K562 (cell line): ENCODE measurements around the gene FAM131C. TPM values are rescaled to one million over a fixed set of nuclear protein-coding genes. Genes with fewer than 3 reads are reported as not detected.

Source experiments
- BMI1 ChIP-seq: fragments of 150-350 bp; IDR thresholded peaks from 2 replicates; pipeline ENCODE4 v1.6.1; 2014; ENCODE audit warnings: low read length
- CHAMP1 ChIP-seq: fragments of 450-650 bp; IDR thresholded peaks from 2 replicates; pipeline ENCODE4 v1.6.1; 2016; ENCODE audit warnings: mild to moderate bottlenecking
- CHD2 ChIP-seq: IDR thresholded peaks from 2 replicates; pipeline ENCODE4 v1.6.1; 2011; ENCODE audit warnings: low read depth, low read length
- CREB1 ChIP-seq, 2 experiments: sonication (generic) in 1 of 2; formaldehyde crosslinking in 1 of 2; IDR thresholded peaks; 2 replicates each; pipeline versions ENCODE4 v1.6.1 to v1.8.0; 2012 to 2022; ENCODE audit warnings: inconsistent platforms in 1 of 2, mild to moderate bottlenecking in 1 of 2, missing genetic modification reagents in 1 of 2, moderate library complexity in 1 of 2
- CREB3L1 ChIP-seq: fragments of 450-650 bp; IDR thresholded peaks from 2 replicates; pipeline ENCODE4 v1.6.1; 2014; ENCODE audit warnings: low read depth, mild to moderate bottlenecking, moderate library complexity, borderline replicate concordance
- E2F1 ChIP-seq: sonication (generic); formaldehyde crosslinking; IDR thresholded peaks from 2 replicates; pipeline ENCODE4 v1.8.1; 2023; ENCODE audit warnings: mild to moderate bottlenecking, missing genetic modification reagents, moderate library complexity
- ELF4 ChIP-seq: fragments of 450-650 bp; formaldehyde crosslinking; IDR thresholded peaks from 2 replicates; pipeline ENCODE4 v1.4.0; 2022; ENCODE audit warnings: missing genetic modification characterization
- FOXK2 ChIP-seq, 2 experiments: fragments of 450-650 bp; IDR thresholded peaks in 1 of 2; conservative IDR thresholded peaks in 1 of 2; 2 replicates each; pipeline ENCODE4 v1.6.1; 2016; ENCODE audit warnings: low read depth in 2 of 2, mild to moderate bottlenecking in 1 of 2
- HDGF ChIP-seq: fragments of 450-650 bp; IDR thresholded peaks from 2 replicates; pipeline ENCODE4 v1.6.1; 2016
- HNRNPH1 ChIP-seq: fragments of 200-400 bp; formaldehyde crosslinking; optimal IDR thresholded peaks from 2 replicates; pipeline ENCODE3; 2017; ENCODE audit warnings: low read depth, mild to moderate bottlenecking, low read length, moderate library complexity
- MBD2 ChIP-seq: sonication (generic); IDR thresholded peaks from 2 replicates; pipeline ENCODE4 v1.6.1; 2016; ENCODE audit warnings: low read depth, borderline replicate concordance
- NBN ChIP-seq: fragments of 450-650 bp; IDR thresholded peaks from 2 replicates; pipeline ENCODE4 v1.6.1; 2016; ENCODE audit warnings: low read depth, mild to moderate bottlenecking
- NR0B1 ChIP-seq: fragments of 450-650 bp; IDR thresholded peaks from one replicate; pipeline ENCODE4 v1.6.1; 2018; ENCODE audit warnings: mild to moderate bottlenecking, moderate library complexity; ENCODE audit not compliant: partially characterized antibody
- NR3C1 ChIP-seq: sonication (generic); formaldehyde crosslinking; IDR thresholded peaks from 2 replicates; pipeline ENCODE4 v1.8.1; 2022; ENCODE audit warnings: missing genetic modification reagents
- PCBP2 ChIP-seq: fragments of 200-400 bp; formaldehyde crosslinking; IDR thresholded peaks from 2 replicates; pipeline ENCODE4 v1.6.1; 2018; ENCODE audit warnings: low read length, low read depth, mild to moderate bottlenecking, moderate library complexity; ENCODE audit not compliant: poor library complexity, severe bottlenecking
- TAL1 ChIP-seq: fragments of 450-650 bp; IDR thresholded peaks from 2 replicates; pipeline ENCODE4 v1.6.1; 2016; ENCODE audit warnings: mild to moderate bottlenecking
- TFAP4 ChIP-seq: sonication (generic); formaldehyde crosslinking; IDR thresholded peaks from 2 replicates; pipeline ENCODE4 v1.8.0; 2022; ENCODE audit warnings: missing genetic modification reagents, mild to moderate bottlenecking, moderate library complexity, borderline replicate concordance
- ZBED1 ChIP-seq: IDR thresholded peaks from 2 replicates; pipeline ENCODE4 v1.6.1; 2014
- ZFP1 ChIP-seq: fragments of 450-650 bp; formaldehyde crosslinking; IDR thresholded peaks from 2 replicates; pipeline ENCODE4 v1.4.0; 2020; ENCODE audit warnings: mild to moderate bottlenecking, mixed read lengths
- ZNF436 ChIP-seq: fragments of 250-450, 450-650 bp; sonication (Bioruptor Pico); formaldehyde crosslinking; IDR thresholded peaks from 2 replicates; pipeline ENCODE4 v1.7.0; 2020; ENCODE audit warnings: mild to moderate bottlenecking
- polyA plus RNA-seq, 8 experiments: library from polyadenylated mRNA; depleted of rRNA in 4 of 8; stranded (reverse) in 5 of 8; unstranded in 3 of 8; fragments of >200 nt; fragmentation: Nextera tagmentation in 2 of 8; fragmentation: Illumina TruSeq in 1 of 8; extraction: Ambion mirVana in 2 of 8; extraction: Trizol in 1 of 8; gene quantifications; 2 replicates each; pipeline versions ENCODE4 v1.2.1 to v1.2.3, GENCODE V29; 2011 to 2014; ENCODE audit warnings: inconsistent platforms in 1 of 8, missing spikeins in 1 of 8
- total RNA-seq, 7 experiments: library from RNA; depleted of rRNA in 6 of 7; stranded (reverse); fragments of >200 nt in 6 of 7; fragmentation: Illumina TruSeq in 2 of 7; extraction: Trizol in 2 of 7; gene quantifications; 2 replicates each; pipeline versions ENCODE4 v1.2.1 to v1.2.3, GENCODE V29; 2011 to 2021; ENCODE audit warnings: low replicate concordance in 1 of 7

FAM131C gene
- total and polyA plus RNA-seq, 9 of the 15 experiments (the other 6 are each of a cell fraction or from before 2014, with no cell fraction given) = 0.10 to 0.29 (median 0.16) TPM; not detected in 6

- TF ChIP-seq E2F1 (CRISPR knock-in tag) (0 out of 2 replicates have a peak, but pooled peaks have one; percentile 41), HDGF (peak; percentile 78; the same call in 1 of the 2 replicates), ELF4 (CRISPR knock-in tag) (no peak), TAL1 (no peak), CREB3L1 (no peak), NBN (no peak), NR0B1 (no peak), CHD2 (no peak), FOXK2 (conservative IDR thresholded peaks at IDR 0.05 in 1 of 2, IDR thresholded peaks at IDR 0.05 in 1 of 2; ENCODE audit: low read depth in 2 of 2) (no peak), HNRNPH1 (no peak), CREB1 (IDR thresholded peaks at IDR 0.05) (no peak), CREB1 (CRISPR knock-in tag; IDR thresholded peaks at IDR 0.05) (no peak), NR3C1 (CRISPR knock-in tag) (no peak), PCBP2 (no peak), CHAMP1 (no peak), ZFP1 (CRISPR knock-in tag) (no peak), TFAP4 (CRISPR knock-in tag) (no peak; the same call in 1 of the 2 replicates), ZNF436 (no peak), BMI1 (no peak), MBD2 (no peak), ZBED1 (no peak)
These were observed 5.6 kb upstream of the FAM131C start (continued) for GRCh38 chr1:16078925-16079656.
